ENCODE results near the gene SART3. TPM values are rescaled to one million over a fixed set of nuclear protein-coding genes. Genes with fewer than 3 reads are reported as not detected.

SART3 gene
- total and polyA plus RNA-seq, 10 of the 15 experiments (the other 5 are each of a cell fraction or from before 2014, with no cell fraction given) = 8.8 to 179 (median 54.9) TPM

DNA sequence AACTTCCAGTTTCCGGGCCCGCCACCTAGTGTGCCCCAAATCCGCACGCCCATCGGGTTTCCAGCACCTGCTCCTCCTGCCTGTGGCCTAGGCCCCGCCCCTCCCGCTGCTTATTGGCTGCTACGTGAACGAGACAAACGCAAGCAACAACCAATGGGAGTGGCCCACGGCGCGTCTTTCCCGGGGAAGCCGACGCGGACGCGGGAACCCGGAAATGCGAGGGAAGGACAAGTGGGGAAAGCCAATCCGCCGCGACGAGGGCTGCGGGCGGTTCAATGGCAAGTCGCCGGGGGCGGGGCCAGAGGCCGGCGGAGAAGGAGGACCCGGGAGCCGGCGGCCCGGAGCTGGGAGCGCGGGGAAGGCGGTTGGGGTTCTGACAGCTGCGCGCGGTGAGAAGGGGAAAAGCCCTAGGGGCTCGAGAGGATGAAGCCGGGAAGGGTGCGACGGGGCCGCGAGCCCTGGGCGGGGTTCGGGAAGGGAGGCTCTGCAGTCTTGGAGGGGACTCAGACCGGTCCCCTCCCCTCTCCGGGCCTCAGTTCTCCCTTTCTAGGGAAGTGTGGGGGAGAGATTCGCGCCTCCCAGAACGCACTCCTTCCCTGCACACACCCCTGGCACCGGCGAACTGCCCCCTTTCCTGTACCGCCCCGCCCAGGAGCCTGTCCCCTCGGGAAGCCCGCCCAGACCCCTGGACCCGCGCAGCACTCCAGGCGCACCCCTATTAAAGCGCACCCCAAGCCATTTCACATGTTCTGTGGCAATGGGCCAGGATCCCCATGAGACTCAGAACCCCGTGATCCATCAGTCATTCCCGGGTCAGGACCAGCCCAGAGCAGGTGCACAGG lies 45.8 kb downstream of the SART3 start, which contains the start of gene FICD (continued):
- TF ChIP-seq GATAD2B (conservative IDR thresholded peaks at IDR 0.05; ENCODE audit: low read depth) (peak; percentile 71), BHLHE40 (IDR thresholded peaks at IDR 0.05; ENCODE audit: borderline replicate concordance in 1 of 2, low read depth in 2 of 2, low read length in 1 of 2) (peak; percentile 56 to 73; a peak in 2 of 4 replicates), MAX (IDR thresholded peaks at IDR 0.05; ENCODE audit: low read depth, low read length) (0 out of 2 replicates have a peak, but pooled peaks have one; percentile 29), BCL11A (IDR thresholded peaks at IDR 0.05; ENCODE audit: low read depth, low read length) (no peak), LARP7 (IDR thresholded peaks at IDR 0.05) (0 out of 2 replicates have a peak, but pooled peaks have one; percentile 35), YBX1 (IDR thresholded peaks at IDR 0.05) (no peak), SREBF2 (IDR thresholded peaks at IDR 0.05; ENCODE audit: low read length) (no peak), BACH1 (IDR thresholded peaks at IDR 0.05; ENCODE audit: borderline replicate concordance) (peak; percentile 67), DPF2 (IDR thresholded peaks at IDR 0.05) (peak; percentile 94), E2F4 (IDR thresholded peaks at IDR 0.05; ENCODE audit: low read depth, low read length) (peak; percentile 65; the same call in 1 of the 2 replicates)
- TF ChIP-seq, protein P1, sequence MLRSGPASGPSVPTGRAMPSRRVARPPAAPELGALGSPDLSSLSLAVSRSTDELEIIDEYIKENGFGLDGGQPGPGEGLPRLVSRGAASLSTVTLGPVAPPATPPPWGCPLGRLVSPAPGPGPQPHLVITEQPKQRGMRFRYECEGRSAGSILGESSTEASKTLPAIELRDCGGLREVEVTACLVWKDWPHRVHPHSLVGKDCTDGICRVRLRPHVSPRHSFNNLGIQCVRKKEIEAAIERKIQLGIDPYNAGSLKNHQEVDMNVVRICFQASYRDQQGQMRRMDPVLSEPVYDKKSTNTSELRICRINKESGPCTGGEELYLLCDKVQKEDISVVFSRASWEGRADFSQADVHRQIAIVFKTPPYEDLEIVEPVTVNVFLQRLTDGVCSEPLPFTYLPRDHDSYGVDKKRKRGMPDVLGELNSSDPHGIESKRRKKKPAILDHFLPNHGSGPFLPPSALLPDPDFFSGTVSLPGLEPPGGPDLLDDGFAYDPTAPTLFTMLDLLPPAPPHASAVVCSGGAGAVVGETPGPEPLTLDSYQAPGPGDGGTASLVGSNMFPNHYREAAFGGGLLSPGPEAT (IDR thresholded peaks at IDR 0.05; ENCODE audit: low read depth) = 0 out of 2 replicates have a peak, but pooled peaks have one; percentile 25
- TF ChIP-seq, protein P2, sequence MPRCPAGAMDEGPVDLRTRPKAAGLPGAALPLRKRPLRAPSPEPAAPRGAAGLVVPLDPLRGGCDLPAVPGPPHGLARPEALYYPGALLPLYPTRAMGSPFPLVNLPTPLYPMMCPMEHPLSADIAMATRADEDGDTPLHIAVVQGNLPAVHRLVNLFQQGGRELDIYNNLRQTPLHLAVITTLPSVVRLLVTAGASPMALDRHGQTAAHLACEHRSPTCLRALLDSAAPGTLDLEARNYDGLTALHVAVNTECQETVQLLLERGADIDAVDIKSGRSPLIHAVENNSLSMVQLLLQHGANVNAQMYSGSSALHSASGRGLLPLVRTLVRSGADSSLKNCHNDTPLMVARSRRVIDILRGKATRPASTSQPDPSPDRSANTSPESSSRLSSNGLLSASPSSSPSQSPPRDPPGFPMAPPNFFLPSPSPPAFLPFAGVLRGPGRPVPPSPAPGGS (IDR thresholded peaks at IDR 0.05; ENCODE audit: borderline replicate concordance, insufficient read depth, low read depth, low read length, poor library complexity, severe bottlenecking) = peak; percentile 7

Measured in GM12878 (cell line).